HepG2 (cell line): ENCODE results near the gene DLG4. TPM values are rescaled to one million over a fixed set of nuclear protein-coding genes. Genes with fewer than 3 reads are reported as not detected.

Source experiments
- AHDC1 ChIP-seq: sonication (generic); formaldehyde crosslinking; IDR thresholded peaks from 2 replicates; pipeline ENCODE4 v1.5.1; 2020; ENCODE audit warnings: mild to moderate bottlenecking, missing genetic modification reagents, borderline replicate concordance
- CSRNP1 ChIP-seq: sonication (generic); formaldehyde crosslinking; IDR thresholded peaks from 2 replicates; pipeline ENCODE4 v1.8.1; 2023; ENCODE audit warnings: mild to moderate bottlenecking, missing genetic modification reagents
- DPF2 ChIP-seq: sonication (generic); formaldehyde crosslinking; IDR thresholded peaks from 2 replicates; pipeline ENCODE4 v1.4.0; 2020; ENCODE audit warnings: mild to moderate bottlenecking, low read depth, missing genetic modification reagents, borderline replicate concordance
- HES4 ChIP-seq: sonication (generic); formaldehyde crosslinking; IDR thresholded peaks from 2 replicates; pipeline ENCODE4 v1.9.0; 2021; ENCODE audit warnings: mild to moderate bottlenecking, missing genetic modification reagents, borderline replicate concordance
- HOXA5 ChIP-seq: sonication (generic); formaldehyde crosslinking; IDR thresholded peaks from 2 replicates; pipeline ENCODE4 v1.4.0; 2020; ENCODE audit warnings: missing genetic modification reagents
- ISX ChIP-seq: sonication (generic); formaldehyde crosslinking; conservative IDR thresholded peaks from 2 replicates; pipeline ENCODE4 v1.5.0; 2020; ENCODE audit warnings: missing genetic modification reagents
- MIER3 ChIP-seq: IDR thresholded peaks from 2 replicates; pipeline ENCODE4 v1.6.1; 2016; ENCODE audit warnings: missing compliant biosample characterization, borderline replicate concordance
- MZF1 ChIP-seq: sonication (generic); formaldehyde crosslinking; IDR thresholded peaks from 2 replicates; pipeline ENCODE4 v1.8.1; 2023; ENCODE audit warnings: mild to moderate bottlenecking, missing genetic modification reagents, borderline replicate concordance
- NFE2L1 ChIP-seq: sonication (generic); formaldehyde crosslinking; IDR thresholded peaks from 2 replicates; pipeline ENCODE4 v1.4.0; 2020; ENCODE audit warnings: missing genetic modification reagents, mild to moderate bottlenecking, borderline replicate concordance
- NONO ChIP-seq, 2 experiments: fragments of 450-650 bp in 1 of 2; sonication (generic) in 1 of 2; formaldehyde crosslinking in 1 of 2; IDR thresholded peaks in 1 of 2; conservative IDR thresholded peaks in 1 of 2; 2 replicates each; pipeline versions ENCODE4 v1.6.1 to v1.8.0; 2017 to 2022; ENCODE audit warnings: mild to moderate bottlenecking in 1 of 2, missing genetic modification reagents in 1 of 2, moderate library complexity in 1 of 2
- SATB2 ChIP-seq: sonication (generic); formaldehyde crosslinking; IDR thresholded peaks from 2 replicates; pipeline ENCODE4 v1.5.0; 2020; ENCODE audit warnings: missing genetic modification reagents
- SMAD9 ChIP-seq: sonication (generic); formaldehyde crosslinking; IDR thresholded peaks from 2 replicates; pipeline ENCODE4 v1.5.1; 2020; ENCODE audit warnings: mild to moderate bottlenecking, missing genetic modification reagents
- SRF ChIP-seq: IDR thresholded peaks from 2 replicates; pipeline ENCODE4 v1.6.1; 2011; ENCODE audit warnings: mild to moderate bottlenecking, low read depth, low read length, moderate library complexity
- ZFP36L2 ChIP-seq: sonication (generic); formaldehyde crosslinking; IDR thresholded peaks from 2 replicates; pipeline ENCODE4 v1.4.0; 2020; ENCODE audit warnings: missing genetic modification reagents
- ZKSCAN5 ChIP-seq: sonication (generic); formaldehyde crosslinking; IDR thresholded peaks from 2 replicates; pipeline ENCODE4 v1.5.1; 2020; ENCODE audit warnings: mild to moderate bottlenecking, missing genetic modification reagents
- ZNF232 ChIP-seq: sonication (generic); formaldehyde crosslinking; IDR thresholded peaks from 2 replicates; pipeline ENCODE4 v1.4.0; 2020; ENCODE audit warnings: missing genetic modification reagents, borderline replicate concordance
- ZNF263 ChIP-seq: sonication (generic); formaldehyde crosslinking; IDR thresholded peaks from 2 replicates; pipeline ENCODE4 v1.4.0; 2020; ENCODE audit warnings: missing genetic modification reagents
- ZNF292 ChIP-seq: sonication (generic); formaldehyde crosslinking; IDR thresholded peaks from 2 replicates; pipeline ENCODE4 v1.8.1; 2022; ENCODE audit warnings: mild to moderate bottlenecking, low read depth, missing genetic modification reagents, borderline replicate concordance
- ZNF564 ChIP-seq: sonication (generic); formaldehyde crosslinking; IDR thresholded peaks from 2 replicates; pipeline ENCODE4 v1.8.1; 2023; ENCODE audit warnings: mild to moderate bottlenecking, missing genetic modification reagents
- ZNF619 ChIP-seq: sonication (generic); formaldehyde crosslinking; IDR thresholded peaks from 2 replicates; pipeline ENCODE4 v1.4.0; 2020; ENCODE audit warnings: mild to moderate bottlenecking, missing genetic modification reagents
- ZNF629 ChIP-seq: sonication (generic); formaldehyde crosslinking; conservative IDR thresholded peaks from 2 replicates; pipeline ENCODE4 v1.5.0; 2020; ENCODE audit warnings: missing genetic modification reagents
- ZNF792 ChIP-seq: IDR thresholded peaks from 2 replicates; pipeline ENCODE4 v1.6.1; 2016
- ZNF841 ChIP-seq: sonication (generic); formaldehyde crosslinking; IDR thresholded peaks from 2 replicates; pipeline ENCODE4 v1.8.1; 2023; ENCODE audit warnings: missing genetic modification reagents, borderline replicate concordance
- polyA plus RNA-seq, 8 experiments: library from polyadenylated mRNA; depleted of rRNA in 3 of 8; stranded (reverse) in 7 of 8; unstranded in 1 of 8; fragments of >200 nt; fragmentation: Illumina TruSeq in 4 of 8; extraction: Trizol in 4 of 8; gene quantifications; 2 replicates each; pipeline versions ENCODE4 v1.2.1 to v1.2.3, GENCODE V29; 2011 to 2016; ENCODE audit warnings: low read depth in 4 of 8, missing spikeins in 1 of 8, mixed read lengths in 1 of 8; ENCODE audit not compliant: insufficient read depth in 1 of 8
- total RNA-seq, 5 experiments: library from RNA; depleted of rRNA; stranded (reverse); fragments of >200 nt; fragmentation: Illumina TruSeq; extraction: Trizol; gene quantifications; 2 replicates each; pipeline ENCODE4 v1.2.3, GENCODE V29; 2016; ENCODE audit warnings: low read depth in 1 of 5

DLG4 gene
- total and polyA plus RNA-seq, 2 of the 13 experiments (the other 11 are each of a cell fraction or from before 2014, with no cell fraction given) = 0.71 to 4.3 TPM

- TF ChIP-seq ISX = no peak
- TF ChIP-seq NFE2L1 (CRISPR knock-in tag) = no peak
- TF ChIP-seq ZNF232 (CRISPR knock-in tag) = peak; percentile 3; the same call in 1 of the 2 replicates
- no peak for TF ChIP-seq SMAD9 (CRISPR knock-in tag)
- TF ChIP-seq ZKSCAN5 (CRISPR knock-in tag) = no peak
- no peak for TF ChIP-seq SRF
- 0 out of 2 replicates have a peak, but pooled peaks have one; percentile 40 for TF ChIP-seq ZNF564 (CRISPR knock-in tag)
- TF ChIP-seq HOXA5 (CRISPR knock-in tag) = peak; percentile 23; the same call in 1 of the 2 replicates
- TF ChIP-seq ZNF292 (CRISPR knock-in tag) = no peak; the same call in 1 of the 2 replicates
- no peak for TF ChIP-seq ZNF841 (CRISPR knock-in tag)
- peak; percentile 63; the same call in 1 of the 2 replicates for TF ChIP-seq MZF1 (CRISPR knock-in tag)
- peak; percentile 25; the same call in 1 of the 2 replicates for TF ChIP-seq ZNF619 (CRISPR knock-in tag)
- 0 out of 2 replicates have a peak, but pooled peaks have one; percentile 8 for TF ChIP-seq CSRNP1
- TF ChIP-seq ZNF263 (CRISPR knock-in tag) = peak; percentile 100
- TF ChIP-seq ZNF629 (CRISPR knock-in tag) = no peak
- no peak for TF ChIP-seq ZFP36L2 (CRISPR knock-in tag)
- peak; percentile 54; the same call in 1 of the 2 replicates for TF ChIP-seq HES4 (CRISPR knock-in tag)
- TF ChIP-seq AHDC1 (CRISPR knock-in tag) = no peak
- peak; percentile 85; the same call in 1 of the 2 replicates for TF ChIP-seq ZNF792 (CRISPR knock-in tag)
- peak; percentile 42; the same call in 1 of the 2 replicates for TF ChIP-seq MIER3
- no peak for TF ChIP-seq SATB2 (CRISPR knock-in tag)
- peak; percentile 38; the same call in 1 of the 2 replicates for TF ChIP-seq DPF2 (CRISPR knock-in tag)
- no peak for TF ChIP-seq NONO (IDR thresholded peaks at IDR 0.05)
- peak; percentile 88 for TF ChIP-seq NONO (CRISPR knock-in tag; conservative IDR thresholded peaks at IDR 0.05)
These were observed 32.8 kb upstream of the DLG4 start, which contains the start of gene ELP5 (continued) for GRCh38 chr17:7252176-7253043.
